Activated CD4-positive, alpha-beta T cell treated with anti-CD3 and anti-CD28 coated beads for 48 hours (primary cell): Measurements from ENCODE around the gene EFTUD2.
"Not testable (repeated sequence)": the region's sequence is repeated elsewhere in the genome, so short reads cannot be mapped to it uniquely, and the experiment has no call there.

ENCODE experiments used
- DNase-seq: peaks from one replicate; pipeline ENCODE4 v3.0.0-alpha.2; 2020

EFTUD2 gene

GRCh38 chr17:44846206-44846605 is 53.0 kb downstream of the EFTUD2 start:
- no peak for DNase-seq

- DNase-seq, result no peak
Measured at GRCh38 chr17:44844390-44844830, 54.8 kb downstream of the EFTUD2 start.

DNA sequence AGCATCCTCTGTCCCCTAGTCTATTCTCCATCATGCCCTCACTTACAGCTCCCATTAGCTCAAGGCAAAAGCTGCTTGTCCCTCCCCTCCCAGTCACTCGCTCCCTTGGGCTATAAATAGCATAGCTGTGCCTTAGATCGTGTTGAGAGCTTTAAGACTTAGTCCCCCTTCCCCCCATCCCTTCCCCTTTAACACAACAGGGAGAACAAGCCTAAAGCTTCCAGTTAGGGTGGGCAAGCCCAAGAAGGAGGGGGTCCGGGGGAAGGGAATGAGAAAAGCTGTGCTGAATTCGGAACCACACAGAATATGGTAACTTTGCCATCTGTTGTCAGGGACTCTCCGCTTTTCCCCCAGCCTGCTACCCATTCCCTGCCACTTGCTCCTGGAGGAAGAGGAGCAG is 56.5 kb downstream of the EFTUD2 start:
- no peak for DNase-seq

DNA sequence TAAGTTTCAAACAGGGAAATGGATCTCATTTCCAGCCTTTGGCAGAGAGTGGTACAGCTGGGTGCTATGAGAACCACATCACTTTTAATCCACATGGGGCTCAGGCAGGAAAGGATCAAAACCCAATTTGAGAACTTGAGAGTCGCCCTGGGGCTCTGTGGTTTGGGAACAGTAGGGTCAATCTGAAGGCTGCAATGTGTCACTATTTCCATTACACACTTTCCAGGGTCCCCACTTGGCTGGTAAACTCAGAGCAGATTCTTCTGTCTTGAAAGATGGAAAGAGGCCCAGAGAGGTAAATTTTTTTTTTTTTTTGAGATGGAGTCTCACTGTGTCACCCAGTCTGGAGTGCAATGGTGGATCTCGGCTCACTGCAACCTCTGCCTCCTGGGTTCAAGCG is 58.3 kb downstream of the EFTUD2 start:
- peak; percentile 18 for DNase-seq

DNA sequence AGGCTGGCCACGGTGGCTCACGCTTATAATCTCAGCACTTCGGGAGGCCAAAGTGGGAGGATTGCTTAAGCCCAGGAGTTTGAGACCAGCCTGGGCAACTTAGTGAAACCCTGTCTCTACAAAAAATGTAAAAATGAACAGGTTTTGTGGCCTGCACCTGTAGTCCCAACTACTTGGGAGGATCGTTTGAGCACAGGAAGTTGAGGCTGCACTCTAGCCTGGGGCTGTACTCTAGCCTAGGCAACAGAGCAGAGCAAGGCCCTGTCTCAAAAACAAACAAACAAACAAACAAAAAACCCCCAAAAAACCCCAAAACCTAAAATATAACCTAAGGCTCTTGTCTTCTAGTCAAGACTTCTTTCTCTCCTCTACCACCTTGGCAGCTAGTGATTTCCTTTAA is 59.0 kb downstream of the EFTUD2 start:
- DNase-seq, result no peak

- DNase-seq, result no peak
Measured at GRCh38 chr17:44837196-44837595, 62.0 kb downstream of the EFTUD2 start.

DNA sequence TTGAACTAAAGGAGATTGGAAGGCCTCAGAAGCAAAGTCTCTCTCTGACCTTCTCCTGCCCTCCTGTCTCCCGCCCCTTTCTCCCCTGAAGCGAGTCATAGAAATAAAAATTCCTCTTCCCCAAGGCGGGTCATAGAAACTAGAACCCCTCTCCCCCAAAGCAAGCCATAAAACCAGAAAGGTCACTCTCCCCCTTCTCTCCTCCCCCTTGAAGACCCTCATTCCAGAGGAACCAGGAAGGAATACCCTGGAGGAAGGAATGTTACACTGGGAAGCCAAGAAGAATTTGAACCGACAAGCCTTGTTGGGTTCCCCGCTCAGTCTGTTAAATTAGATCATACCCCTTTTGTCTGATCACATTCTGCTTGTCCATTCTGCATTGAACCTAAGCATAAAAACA is 66.4 kb downstream of the EFTUD2 start:
- DNase-seq, result no peak

- no peak for DNase-seq
Measured at GRCh38 chr17:44831371-44831770, 67.9 kb downstream of the EFTUD2 start.

GRCh38 chr17:44830359-44831288 is 68.6 kb downstream of the EFTUD2 start:
- DNase-seq, result peak; percentile 28

DNA sequence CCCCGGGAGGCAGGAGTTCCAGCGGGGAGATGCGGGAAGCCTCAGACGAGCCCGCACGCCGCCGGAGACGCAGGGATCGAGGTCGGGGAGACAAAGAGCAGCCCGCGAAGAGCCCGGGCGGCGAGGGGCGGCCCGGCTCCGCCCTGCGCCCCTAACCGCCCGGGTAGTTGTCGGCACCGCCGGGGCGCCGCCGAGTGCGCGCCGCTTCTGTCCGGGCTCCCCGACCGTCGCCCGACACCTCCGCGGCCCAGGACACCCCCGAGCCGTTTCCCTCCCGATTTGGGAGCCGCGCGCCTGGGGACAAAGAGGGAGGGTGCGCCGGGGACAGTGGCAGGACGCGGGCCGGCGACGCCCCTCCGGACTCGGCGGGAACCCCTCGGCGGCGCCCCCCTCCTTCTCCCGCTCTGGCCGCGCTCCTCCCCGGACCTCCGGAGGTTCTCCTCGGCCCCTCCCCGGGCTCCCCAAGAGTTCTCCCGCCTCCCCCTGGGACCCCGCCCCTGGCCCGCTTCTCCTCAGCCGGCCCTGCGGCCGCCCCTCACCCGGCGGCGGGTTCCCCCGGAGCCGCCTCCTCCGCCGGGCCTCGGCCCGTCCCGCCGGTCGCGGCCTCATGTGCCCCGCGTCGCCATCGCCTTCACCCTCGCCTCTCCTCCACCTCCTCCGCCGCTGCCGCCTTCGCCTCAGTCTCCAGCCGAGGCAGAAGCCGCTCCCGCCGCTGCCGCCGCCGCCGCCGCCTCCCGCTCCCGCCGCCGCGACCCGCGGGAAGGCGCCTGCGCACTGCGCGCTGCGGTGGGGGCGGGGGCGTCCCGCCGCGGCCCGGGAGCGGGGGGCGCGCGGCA is 69.5 kb downstream of the EFTUD2 start, which contains the start of gene GJC1:
TSS of gene GJC1 (minus strand) at position 765 of the 836 bp plus-strand sequence. CDS start 24,470 bp downstream, outside the sequence.
- DNase-seq, result peak; percentile 19

GRCh38 chr17:44828919-44829522 is 70.2 kb downstream of the EFTUD2 start:
- peak; percentile 16 for DNase-seq

GRCh38 chr17:44827863-44828262 is 71.4 kb downstream of the EFTUD2 start:
- no peak for DNase-seq

- no peak for DNase-seq
Measured at GRCh38 chr17:44826123-44826790, 73.0 kb downstream of the EFTUD2 start.

GRCh38 chr17:44825236-44825635 is 74.0 kb downstream of the EFTUD2 start:
- not testable (repeated sequence) for DNase-seq

DNA sequence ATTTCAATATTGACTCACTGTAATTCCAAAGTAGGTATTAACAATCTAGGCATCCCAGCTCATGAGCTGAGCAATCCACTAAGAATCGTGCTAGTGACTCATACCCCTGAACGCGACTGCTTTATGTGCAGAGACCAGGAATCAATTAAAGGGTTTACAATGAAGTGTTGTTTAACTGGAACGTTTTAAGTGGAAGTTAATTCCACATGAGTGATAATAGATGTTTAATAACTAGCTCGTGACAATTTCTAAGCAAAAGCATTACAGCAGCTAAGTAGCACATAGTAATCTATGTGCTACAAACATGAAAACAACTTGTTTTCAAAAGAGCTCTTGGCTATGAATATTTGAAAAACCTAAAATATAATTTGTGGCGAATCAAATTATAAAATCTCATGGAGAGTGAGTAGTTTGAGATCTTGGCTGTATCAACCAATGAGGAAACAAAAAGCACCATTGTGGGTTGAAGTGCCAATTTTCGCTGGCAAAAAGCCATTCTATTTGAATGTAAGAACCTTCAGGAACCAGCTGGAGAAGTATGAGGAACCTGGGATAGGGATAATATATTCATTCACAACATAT is 78.5 kb downstream of the EFTUD2 start:
- DNase-seq, result no peak

- DNase-seq, result not testable (repeated sequence)
Measured at GRCh38 chr17:44818508-44818907, 80.7 kb downstream of the EFTUD2 start.

GRCh38 chr17:44812263-44812662 is 87.0 kb downstream of the EFTUD2 start:
- DNase-seq, result no peak

DNA sequence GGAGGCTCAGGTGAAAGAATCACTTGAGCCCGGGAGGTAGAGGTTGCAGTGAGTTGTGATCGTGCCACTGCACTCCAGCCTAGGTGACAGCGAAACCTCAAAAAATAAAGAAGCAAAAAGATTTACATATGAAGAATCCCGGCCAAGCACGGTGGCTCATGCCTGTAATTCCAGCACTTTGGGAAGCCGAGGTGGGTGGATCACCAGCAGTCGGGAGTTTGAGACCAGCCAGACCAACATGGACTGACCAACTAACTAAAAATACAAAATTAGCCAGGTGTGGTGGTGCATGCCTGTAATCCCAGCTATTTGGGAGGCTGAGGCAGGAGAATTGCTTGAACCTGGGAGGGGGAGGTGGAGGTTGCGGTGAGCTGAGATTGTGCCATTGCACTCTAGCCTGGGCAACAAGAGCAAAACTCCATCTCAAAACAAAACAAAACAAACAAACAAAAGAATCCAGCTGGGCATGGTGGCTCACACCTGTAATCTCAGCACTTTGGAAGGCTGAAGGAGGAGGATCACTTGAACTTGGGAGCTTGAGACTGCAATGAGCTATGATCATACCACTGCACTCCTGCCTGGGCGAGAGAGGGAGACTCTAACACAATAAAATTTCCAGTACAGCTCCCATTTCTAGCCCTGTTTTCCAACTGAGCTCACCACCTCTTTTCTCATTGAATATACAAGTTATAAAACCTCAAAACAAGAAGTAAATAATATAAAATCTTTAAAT is 90.4 kb downstream of the EFTUD2 start:
- not testable (repeated sequence) for DNase-seq

DNA sequence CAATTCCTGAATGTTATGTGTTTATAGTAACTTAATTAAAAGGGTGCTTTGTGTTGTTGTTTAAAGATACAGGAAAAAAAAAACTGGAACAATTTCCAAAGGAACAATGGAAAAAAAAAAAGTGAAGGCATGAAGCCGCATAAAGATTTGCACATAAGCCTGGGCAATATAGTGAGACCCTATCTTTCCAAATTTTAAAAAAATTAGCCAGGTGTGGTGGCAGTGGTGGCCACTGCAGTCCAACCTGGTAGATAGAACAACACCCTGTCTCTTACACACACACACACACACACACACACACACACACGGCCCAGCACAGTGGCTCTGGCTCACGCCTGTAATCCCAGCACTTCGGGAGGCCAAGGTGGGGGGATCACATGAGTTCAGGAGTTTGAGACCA is 91.1 kb downstream of the EFTUD2 start:
- DNase-seq, result no peak

DNA sequence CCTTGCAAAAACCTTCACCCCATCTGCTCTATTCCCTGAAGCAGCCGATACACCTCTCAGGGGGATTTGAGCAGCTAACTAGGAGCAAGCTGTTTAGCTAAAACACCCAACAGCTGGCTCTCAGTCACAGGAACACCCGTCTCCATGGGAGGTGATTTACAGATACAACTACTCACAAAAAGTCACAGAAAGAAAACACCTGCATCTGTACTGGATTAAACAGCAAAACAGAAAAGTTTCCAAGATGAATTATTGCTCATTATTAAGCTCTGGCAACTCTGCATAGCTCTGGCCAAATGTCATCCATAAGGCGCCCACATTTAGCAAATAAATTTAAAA is 91.5 kb downstream of the EFTUD2 start:
- DNase-seq, result no peak

GRCh38 chr17:44807093-44807816 is 92.0 kb downstream of the EFTUD2 start:
- no peak for DNase-seq
